NCI-H2227 treated with DMSO at 0.1 percent for 48 hours (cell line): ENCODE measurements around the gene CAPN11.
"Not testable (repeated sequence)": the region's sequence is repeated elsewhere in the genome, so short reads cannot be mapped to it uniquely, and the experiment has no call there.

Experiments used
- DNase-seq: peaks from one replicate; lab custom pipeline; 2025; lab: John Stamatoyannopoulos, UW

CAPN11 gene

DNA sequence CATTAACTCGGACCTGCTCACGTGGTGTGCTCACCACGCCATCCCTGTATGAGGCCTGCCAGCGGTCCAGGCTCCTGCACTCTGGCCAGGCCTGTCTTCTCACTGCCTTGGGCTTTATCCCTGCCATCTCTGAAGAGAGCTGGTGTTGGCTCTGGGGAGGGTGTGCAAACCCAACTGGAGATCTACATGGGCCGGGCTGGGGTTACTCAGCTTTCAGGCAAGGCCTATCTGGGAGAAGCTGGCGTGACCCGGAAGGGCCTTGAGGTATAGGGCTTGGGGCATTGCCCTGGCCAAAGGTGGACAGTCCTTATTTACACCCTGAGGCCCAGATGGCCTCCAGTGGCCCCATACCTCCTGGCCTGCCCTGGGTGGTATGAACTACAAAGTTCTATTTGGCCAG lies 69.8 kb downstream of the CAPN11 start:
- DNase-seq: no peak

DNA sequence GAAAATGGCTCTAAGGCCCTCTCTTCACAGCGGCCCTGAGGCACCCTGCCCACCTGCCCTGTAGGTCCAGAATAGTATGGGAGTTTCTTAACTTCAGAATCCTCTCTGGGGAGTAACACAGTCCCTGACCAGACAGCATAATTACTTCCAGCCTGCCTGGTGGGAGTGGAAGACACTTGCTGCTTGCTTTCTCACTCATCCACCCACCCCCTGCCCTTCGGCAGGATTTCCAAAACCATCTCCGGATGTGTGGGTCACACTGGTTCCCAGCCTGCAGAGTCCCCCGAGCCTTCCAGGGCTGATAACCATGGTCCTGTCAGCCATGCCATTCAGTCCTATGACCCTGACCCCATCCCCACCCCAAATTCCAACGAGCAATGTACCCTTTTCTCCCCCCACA lies 70.2 kb downstream of the CAPN11 start:
- no peak for DNase-seq

DNA sequence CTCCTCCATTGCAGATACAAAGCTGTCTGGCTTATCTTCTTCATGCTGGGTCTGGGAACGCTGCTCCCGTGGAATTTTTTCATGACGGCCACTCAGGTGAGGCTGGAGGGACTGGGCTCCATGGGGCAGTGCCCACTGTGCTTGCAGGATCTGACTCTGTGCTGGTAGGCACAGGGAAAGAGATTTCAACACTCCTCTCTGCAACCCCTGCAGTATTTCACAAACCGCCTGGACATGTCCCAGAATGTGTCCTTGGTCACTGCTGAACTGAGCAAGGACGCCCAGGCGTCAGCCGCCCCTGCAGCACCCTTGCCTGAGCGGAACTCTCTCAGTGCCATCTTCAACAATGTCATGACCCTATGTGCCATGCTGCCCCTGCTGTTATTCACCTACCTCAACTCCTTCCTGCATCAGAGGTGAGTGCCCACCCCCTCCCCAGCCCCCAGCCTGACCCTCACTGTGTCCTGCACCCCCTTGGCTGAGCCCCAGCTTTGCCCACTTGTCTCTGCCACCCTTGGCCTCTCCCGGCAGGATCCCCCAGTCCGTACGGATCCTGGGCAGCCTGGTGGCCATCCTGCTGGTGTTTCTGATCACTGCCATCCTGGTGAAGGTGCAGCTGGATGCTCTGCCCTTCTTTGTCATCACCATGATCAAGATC lies 70.9 kb downstream of the CAPN11 start:
- no peak for DNase-seq

DNA sequence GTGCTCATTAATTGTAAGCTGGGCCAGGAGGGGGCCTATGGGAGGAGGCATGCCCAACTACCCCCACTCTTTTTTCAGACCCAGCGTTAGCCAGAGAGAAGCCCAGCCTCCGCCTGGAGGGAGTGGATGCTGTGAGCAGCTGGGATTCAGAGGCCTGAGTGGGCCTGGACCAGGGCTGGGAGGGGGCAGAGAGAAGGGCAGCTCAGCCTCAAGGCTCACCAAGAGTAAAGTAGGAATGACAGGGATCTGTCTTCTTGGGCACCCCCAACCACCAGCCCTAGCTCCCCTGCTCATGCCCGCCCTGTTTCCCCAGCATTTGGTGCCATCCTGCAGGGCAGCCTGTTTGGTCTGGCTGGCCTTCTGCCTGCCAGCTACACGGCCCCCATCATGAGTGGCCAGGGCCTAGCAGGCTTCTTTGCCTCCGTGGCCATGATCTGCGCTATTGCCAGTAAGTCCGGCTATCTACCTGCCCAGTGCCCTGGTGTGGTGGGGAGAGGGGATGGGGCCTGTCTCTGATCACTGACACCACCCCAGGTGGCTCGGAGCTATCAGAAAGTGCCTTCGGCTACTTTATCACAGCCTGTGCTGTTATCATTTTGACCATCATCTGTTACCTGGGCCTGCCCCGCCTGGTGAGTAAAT lies 71.5 kb downstream of the CAPN11 start:
- DNase-seq: no peak

DNA sequence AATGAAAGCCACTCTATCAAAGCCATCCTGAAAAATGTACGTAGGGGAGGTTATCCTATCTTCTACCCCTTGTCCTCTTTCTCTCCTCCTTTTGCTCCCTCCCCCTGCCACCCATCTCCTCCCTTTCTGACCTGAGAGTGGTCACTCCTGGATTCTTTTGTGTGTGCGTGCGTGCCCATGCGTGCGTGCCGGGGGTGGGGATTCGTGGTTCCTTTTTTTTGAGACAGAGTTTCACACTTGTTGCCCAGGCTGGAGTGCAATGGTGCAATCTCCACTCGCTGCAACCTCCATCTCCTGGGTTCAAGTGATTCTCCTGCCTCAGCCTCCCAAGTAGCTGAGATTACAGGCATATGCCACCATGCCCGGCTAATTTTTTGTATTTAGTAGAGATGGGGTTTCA lies 72.8 kb downstream of the CAPN11 start:
- not testable (repeated sequence) for DNase-seq

DNA sequence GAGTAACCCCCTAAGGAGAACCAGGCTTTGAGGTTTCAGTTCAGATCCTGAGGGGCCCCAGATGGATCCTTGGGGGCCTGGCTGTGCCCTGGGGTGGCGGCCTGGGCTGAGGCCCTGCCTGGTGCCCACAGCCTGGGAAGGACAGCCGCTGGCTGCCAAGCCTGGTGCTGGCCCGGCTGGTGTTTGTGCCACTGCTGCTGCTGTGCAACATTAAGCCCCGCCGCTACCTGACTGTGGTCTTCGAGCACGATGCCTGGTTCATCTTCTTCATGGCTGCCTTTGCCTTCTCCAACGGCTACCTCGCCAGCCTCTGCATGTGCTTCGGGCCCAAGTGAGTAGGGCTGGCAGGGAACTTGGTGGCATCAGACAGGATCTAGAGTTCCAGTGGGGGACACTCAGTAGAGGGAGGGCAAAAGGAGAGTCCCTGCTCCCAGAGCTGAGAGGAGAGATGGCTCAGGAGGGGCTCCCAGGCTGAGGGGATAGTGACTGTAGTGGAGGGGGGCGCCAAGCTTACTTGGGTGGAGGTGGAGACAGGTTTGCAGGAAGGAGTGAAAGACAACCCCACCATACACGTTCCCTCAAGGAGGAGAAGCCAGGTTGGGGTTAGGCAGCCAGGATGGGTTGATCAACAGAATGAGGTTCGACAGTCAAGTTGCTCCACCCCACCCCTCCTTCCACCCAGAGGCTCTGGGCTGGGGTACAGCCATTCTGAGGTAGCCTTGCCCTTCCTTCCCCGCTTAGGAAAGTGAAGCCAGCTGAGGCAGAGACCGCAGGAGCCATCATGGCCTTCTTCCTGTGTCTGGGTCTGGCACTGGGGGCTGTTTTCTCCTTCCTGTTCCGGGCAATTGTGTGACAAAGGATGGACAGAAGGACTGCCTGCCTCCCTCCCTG lies 74.3 kb downstream of the CAPN11 start:
- DNase-seq: no peak

DNA sequence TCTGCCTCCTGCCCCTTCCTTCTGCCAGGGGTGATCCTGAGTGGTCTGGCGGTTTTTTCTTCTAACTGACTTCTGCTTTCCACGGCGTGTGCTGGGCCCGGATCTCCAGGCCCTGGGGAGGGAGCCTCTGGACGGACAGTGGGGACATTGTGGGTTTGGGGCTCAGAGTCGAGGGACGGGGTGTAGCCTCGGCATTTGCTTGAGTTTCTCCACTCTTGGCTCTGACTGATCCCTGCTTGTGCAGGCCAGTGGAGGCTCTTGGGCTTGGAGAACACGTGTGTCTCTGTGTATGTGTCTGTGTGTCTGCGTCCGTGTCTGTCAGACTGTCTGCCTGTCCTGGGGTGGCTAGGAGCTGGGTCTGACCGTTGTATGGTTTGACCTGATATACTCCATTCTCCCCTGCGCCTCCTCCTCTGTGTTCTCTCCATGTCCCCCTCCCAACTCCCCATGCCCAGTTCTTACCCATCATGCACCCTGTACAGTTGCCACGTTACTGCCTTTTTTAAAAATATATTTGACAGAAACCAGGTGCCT lies 75.0 kb downstream of the CAPN11 start:
- no peak for DNase-seq
